Midbrain (tissue), 1 donor: ENCODE results near the gene LIN37.
A peak's percentile ranks its signal among the peaks of the same experiment; 100 is the strongest.
"Not testable (repeated sequence)": the region's sequence is repeated elsewhere in the genome, so short reads cannot be mapped to it uniquely, and the experiment has no call there.

Experiments
- DNase-seq: peaks from one replicate; lab custom pipeline; 2025; lab: John Stamatoyannopoulos, UW

The LIN37 gene

DNA sequence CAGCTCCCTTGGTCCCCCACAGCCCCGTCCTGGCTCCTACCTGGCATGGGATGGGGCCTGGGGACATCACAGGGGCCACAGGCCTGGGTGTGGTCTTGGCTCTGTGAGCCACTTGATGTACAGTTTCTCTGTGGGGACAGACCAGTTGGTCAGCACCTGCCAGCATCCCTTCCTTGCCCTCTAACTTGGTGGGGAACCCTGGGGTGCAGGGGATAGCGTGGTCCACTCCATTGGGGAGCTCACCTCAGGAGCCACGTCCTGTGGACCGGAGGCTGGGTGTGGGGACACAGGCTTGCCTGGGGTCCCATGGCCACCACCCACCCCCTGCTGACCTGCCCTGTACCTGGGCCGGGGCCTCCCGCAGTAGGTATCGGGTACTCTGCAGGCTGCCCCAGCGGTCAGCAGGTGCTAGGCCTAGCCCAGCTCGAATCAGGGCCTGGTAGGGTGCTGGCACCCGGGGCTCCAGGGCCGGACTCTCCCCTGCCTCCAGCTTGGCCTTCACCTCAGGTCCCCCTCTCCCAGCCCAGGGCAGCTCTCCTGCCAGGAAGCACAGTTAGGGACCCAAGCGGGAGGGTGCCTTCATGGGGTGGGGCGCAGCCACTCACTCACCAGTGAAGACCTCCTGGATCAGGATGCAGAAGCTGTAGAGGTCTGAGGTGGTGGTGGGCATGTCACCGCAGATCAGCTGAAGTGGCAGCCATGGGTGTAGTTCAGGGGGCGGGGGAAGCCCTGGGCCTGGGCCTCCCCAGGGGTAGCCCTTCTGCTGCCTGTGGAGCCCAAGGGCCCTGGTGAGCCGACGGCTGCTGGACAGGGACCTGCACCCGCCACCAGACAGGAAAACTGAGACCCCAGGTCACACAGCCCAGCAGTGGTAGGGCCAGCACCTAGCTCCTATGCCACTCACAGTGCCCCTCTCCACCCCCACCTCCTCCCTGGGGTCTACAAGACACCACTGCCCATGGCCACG, 41.9 kb downstream of the LIN37 start:
- DNase-seq = no peak

DNA sequence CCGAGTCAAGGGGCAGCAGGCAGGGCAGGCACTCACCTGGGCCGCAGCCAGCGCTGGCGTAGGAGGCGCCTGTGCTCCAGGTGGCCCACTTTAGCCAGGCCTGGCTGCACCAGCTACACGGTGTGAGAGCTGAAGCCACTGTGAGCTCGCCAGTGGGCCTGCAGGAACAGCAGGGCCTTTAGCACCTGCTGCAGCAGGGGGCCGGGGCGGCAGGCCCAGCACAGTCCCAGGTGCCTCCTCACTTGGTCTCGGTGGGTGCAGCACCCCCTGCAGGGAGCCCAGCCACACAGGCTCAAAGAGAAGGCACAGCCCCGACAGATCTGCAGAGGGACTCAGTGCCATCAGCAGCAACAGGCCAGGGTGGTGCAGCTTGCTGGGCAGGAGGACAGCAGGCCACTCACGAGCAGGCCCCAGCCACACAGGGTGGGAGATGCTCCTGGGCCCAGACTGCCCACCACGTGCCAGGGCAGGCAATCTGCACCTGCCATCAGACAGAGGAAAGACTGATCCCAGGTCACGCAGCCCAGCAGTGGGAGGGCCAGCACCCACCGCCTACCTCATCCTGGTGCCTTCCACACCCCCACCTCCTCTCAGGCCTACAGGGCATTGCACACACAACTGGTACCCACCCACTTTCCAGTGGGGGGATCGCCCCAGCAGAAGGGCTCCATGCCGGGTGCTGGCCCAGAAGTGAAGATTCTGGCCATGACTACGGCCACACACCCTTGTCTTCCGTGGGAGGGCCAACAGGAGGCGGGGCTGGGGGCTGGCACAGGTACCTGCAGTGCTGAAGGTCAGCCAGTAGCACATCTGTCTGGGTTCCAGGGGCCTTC, 42.8 kb downstream of the LIN37 start:
- DNase-seq = no peak

DNA sequence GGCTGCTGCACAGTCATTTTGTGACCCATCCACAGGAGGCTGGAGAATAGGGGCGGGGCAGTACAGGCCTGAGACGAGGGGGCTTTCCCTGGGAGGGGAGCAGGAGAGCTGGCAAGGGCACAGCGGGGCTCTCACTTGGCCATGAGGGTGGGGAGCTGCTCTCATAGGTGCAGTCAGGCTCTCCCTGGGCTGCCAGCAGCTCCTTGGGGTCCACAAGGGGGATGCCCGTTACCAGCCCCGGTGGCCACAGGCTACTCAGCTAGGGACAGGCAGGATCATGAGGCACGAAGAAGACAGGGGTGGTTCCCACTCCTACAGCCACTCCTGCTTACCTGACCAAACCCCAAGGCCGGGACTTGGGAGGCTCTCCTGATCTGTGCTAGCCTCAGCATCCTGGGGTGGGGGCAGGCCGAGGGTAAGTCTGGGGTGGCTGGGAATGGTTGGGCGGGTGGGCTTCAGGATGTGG, 43.5 kb downstream of the LIN37 start:
- no peak for DNase-seq

DNA sequence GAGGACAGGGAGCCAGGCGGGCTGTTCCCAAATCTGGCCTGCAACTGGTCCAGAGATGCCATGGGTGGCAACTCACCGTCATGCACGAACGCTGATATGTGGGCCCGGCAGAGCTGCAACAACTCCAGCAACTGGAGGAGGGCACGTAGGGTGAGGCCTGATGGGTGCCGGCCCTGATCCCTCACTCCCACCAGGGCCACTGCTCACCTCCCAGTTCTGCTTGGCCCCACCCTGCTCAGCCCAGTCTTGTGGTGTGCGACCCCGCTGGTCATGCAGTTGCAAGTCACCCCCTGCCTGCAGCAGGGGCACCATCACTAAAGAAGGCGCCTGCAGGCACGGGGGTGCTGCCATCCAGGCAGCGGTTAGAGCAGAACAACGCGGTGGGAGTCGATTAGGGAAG, 43.9 kb downstream of the LIN37 start:
- no peak for DNase-seq

DNA sequence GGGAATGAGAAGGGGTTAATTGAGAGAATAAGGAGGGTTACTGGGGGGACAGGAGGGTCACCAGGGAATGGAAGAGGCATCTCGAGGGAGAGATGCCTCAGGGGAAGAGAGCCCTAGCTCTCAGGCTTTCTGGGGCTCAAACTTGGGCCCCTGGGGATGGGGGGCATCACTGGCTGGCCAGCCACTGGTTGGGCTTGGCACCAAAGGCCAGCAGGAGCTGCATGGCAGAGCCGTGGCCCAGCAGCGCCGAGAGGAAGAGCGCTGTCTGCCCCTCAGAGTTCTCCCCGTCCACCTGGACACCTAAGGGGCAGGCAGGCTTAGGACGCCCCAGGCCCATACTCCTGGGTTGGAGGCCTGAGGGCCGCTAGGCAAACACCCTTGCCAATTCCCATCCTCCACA, 44.5 kb downstream of the LIN37 start:
- no peak for DNase-seq

DNA sequence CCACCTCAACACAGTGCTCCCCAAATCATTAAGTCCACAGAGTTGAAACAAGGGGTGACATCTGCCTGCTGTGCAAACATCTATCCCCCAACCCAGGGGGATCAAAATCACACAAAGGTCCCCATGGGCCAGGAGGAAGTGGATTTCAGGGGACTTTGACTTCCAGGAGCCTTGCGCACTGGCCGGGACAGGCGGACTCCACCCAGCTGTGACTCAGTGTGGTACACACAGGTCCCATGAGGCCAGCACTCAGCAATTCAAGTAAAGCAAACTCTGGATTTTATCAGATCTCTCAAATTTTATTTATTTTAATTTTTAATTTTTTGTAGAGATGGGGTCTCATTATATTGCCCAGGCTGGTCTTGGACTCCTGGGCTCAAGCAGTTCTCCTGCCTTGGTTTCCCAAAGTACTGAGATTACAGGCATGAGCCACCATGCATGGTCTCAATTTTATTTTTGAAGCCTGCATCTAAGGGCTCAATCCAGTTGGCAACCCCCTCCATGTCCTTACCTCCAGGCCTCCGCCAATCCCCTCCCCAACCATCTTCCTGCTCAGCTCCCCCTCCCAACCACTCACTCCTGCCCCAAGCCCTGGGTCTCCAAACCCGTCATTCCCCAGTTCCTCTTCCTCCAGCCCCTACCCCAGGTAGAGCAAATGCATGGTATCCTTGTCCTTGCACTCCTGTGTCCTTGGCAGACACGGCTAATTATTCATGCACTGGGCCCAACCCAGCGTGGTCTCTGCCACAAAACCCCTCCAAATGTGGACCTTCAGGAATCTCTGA, 45.2 kb downstream of the LIN37 start:
- no peak for DNase-seq

DNA sequence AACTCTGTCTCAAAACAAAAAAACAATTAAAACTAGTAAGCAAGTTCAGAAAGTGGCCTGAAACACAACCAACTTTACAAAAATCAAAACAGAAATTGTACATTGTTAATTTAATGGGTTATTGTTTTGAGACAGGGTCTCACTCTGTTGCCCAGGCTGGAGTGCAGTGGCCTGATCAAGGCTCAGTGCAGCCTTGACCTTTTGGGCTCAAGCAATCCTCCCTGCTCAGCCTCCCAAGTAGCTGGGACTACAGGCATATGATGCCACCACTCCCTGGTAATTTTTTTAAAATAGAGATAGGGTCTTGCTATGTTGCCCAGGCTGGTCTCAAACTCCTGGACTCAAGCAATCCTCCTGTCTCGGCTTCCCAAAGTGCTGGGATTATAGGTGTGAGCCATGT, 47.2 kb downstream of the LIN37 start:
- DNase-seq = not testable (repeated sequence)

DNA sequence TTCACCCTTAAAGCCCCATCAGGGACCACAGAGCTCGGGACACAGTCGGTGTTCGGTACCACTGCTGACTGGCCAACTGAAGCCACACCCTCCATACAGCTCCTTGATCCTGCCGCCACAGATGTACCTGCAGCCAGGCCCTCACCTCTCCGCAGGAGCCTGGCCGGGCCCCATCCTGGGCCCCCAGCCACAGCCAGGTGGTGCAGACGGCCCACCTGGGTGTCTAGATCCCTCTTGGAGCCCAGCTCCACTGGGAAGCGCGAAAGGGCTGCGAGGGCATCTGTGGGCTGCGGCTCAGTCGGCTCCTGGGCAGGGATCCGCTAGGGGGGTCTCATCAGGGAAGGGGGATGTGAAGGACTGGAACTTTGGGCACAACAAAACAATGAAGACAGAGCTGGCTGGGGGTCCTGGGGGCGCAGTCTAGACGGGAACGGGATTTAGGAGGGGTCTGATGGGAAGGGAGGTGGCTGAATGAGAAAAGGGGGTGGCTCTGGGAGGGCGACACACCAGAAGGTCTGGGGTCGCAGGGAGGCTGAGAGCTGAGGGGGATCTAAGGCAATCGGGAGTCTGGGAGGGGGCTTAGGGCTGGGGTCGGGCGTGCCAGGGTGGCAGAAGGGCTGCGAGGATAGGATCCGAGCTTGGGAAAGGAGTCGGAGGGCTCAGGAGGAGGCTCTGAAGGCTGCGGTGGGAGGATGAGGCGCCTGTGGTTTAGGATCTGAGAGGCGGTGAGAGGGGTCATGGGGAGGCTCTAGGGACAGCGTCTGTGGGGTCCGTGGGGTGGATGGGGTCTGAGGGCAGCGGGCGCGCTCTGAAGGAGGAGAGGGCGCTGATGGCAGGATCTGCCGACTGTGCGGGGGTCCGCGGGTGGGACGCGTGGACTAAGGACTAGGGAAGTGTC, 48.5 kb downstream of the LIN37 start:
- DNase-seq = no peak

DNA sequence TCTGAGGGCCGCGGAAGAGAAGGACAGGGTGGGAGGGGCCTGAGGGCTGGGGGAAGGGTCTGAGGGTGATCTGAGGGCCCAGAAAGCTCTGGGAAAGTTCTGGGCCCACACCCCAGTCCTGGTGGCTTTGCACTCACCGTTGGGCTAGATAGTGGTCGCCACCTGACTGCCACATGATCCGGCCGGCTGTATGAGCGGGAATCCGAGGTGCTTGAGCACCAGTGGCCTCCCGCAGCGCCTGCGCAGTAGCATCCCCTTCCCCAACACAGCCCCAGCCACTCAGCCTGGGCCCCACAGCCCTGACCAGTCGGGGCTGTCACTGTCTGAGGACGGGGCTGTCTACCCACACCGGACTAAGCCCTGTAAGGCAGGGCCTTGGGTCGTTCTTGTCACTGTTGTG, 49.3 kb downstream of the LIN37 start:
- peak; percentile 23 for DNase-seq

DNA sequence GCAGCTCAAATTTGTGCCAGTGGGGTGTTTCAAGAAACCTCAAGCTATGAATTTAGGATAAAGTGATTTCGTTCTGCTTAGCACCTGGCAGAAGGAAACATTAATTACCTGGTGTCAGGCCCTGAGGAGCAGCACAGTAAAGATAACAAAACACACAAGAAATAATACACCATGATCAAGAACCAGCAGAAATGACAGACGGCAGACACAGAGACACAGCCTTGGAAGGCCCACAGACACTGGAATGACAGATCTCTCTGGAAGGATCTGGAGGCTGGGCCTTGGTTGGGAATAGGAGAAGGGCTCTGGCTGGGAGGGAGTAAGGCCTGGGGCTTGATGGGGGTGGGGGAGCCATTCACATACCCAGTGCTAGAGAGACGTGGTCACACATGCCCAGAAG, 53.5 kb downstream of the LIN37 start:
- DNase-seq = no peak
